IPS DF 4.7 (cell line): Measurements from ENCODE around the gene ABCA7.

Experiments used
- DNase-seq: peaks from one replicate; pipeline ENCODE4 v3.0.0-alpha.2; 2013; ENCODE audit warnings: low spot score; ENCODE audit errors: extremely low read depth

Gene ABCA7

DNA sequence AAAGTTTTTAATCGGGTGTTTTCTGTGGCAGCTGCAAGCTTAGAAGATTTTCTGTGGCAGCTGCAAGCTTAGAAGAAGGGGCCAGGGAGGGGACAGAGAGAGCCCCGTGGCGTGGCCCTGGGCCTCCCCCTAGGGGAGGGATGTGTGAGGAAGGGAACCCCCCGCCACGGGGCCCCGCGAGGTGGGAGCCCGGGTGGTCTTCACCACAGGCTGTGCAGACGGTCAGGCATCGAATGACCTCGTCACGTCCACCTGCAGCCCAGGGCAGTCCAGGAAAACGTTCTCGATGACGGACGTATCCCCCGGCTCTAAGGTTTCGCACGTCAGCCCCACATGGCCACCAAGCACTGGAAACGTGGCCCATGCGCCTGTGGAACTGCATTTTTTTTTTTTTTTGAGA lies 46.7 kb downstream of the ABCA7 start:
- DNase-seq, result no peak

- DNase-seq, result no peak
Measured at GRCh38 chr19:1087813-1088415, 48.0 kb downstream of the ABCA7 start.

DNA sequence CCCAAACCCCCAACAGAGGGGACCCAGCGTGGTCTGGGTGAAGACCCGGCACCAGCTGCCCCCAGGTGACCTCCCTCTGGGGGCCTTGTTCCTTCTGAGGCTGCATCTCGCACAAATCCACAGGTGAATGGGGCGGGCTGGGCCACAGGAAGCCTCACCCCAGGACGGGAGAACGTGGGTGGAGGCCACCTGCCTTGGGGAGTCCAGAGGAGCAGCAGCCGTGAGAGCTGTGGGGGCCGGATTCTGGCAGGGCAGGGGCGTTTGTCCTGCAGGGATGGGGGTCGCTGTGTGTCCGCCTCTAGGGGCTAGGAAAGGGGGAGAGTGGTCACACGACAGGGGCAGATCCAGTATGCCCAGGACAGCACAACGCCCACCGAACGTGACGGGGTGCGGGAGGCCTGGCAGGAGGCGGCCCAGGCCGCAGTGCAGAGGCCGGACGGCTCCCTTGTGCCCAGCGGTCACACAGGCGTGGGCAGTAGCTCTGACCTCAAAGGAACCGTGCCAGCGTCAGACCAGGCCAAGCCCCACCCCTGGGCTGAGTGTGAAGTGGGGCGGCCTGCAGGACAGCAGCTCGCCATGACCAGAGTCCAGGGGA lies 48.6 kb downstream of the ABCA7 start:
- no peak for DNase-seq

DNA sequence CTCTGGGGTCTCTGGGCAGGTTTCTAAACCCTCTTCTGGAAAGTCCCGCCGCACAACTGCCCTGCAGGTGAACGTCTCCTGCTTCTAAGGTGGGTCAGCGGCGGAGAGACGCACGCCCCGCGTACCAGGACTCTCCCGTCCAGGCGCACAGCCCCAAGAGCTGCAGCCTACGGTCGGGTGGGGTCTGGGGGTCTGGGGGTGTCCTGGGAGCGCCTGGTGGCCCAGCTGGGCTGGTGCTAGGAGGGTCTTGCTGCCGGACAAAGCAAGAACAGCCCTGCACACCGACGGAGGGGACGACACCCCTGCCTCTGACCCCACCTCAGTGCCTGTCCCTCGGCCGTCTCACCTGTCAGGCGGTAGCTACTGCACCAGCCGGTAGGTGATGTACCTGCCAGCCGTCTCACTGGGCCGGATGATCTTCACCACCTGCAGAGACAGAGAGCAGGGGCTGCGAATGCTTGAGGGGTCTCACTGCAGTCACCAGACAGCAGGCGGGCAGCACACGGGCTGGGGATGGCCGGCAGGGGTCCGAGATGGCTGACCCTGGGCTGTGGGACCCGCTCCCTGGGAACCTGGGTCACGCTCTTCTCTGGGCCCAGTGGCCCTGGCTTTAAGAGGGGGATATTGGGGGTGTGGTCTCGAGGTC lies 49.3 kb downstream of the ABCA7 start:
- DNase-seq, result no peak

- DNase-seq, result no peak
Measured at GRCh38 chr19:1089891-1090290, 50.0 kb downstream of the ABCA7 start.

DNA sequence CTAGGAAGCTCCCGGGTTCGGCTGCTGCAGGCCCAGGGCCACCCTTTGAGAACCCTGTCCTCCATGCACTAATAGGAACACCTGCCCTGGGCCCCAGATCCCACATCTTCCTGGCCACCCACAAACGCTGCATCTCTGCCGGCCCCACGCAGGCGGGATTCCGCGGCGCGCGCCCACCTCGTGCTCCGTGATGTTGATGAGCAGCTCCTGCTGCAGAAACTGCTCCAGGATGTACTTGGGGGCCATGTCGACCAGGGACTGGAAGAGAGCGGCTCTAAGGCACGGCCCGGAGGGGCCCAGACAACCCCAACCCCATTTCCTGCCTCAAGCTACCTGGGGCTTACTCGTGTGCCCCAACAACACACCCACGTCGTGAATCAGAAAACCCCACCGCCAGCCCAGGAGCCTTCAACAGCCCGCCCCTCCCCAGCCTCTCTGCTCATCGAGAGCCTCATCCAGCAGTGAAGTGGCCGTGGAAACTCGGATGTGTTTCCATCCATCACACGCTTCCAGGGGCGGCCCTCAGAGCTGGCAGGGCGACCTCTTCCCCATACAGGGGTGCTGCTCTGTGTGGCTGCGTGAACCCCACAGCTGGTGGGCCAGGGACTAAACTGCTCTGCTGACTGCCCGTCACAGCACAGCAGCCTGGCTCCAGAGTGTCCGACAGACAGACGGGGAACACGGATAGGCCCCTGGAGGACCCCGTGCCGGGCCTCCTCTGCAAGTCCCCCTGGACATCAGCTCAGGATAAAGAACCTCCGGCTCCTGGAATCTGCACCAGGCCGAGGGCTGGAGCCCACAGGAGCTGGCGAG lies 51.0 kb downstream of the ABCA7 start:
- no peak for DNase-seq

DNA sequence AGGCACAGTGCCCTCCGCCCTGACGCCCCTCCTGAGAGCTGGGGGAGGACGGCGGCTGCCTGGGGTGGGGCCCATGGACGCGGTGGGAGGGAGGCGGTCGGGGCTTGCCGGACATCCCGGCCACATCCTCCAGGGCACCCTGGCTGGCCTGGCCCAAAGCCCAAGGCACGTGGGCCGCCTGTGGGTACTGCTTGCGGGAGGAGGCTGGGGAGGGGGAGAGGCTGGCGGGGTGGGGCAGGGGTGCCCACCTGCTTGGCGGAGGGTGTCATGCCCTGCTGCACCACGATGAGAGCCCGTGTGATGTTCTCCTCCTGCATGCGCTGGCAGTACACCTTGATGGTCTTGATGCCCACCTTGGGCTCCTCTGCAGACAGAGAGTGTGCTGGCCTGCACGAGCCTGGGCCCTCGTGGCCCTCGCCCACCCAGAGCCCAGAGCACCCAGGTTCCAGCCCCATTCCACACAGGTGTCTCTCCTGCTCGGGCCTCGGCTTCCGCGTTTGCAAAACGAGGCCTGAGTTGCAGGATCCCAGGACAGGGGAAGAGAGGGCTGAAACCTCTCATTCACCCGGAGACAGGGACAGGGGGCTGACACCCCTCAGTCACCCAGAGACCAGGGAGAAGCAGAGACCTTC lies 51.8 kb downstream of the ABCA7 start:
- DNase-seq, result no peak

DNA sequence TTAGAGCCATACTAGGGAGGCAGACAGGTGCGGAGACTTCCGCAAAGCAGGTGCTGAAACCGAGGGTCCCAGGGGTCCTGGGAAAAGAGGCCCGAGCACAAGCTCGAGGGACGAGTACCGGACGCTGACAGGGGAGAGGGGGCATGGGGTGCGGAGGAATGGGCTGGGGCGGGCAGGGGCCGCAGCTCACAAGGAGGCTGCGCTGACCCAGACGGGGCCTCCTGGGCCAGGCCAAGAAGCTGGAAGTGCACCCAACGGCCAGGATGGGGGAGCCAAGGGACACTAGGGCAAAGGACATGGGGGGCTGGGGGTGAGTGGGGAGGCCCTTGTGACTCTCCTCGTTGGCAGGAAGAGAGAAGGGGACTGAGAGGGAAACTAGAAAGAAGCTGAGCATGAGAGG lies 53.4 kb downstream of the ABCA7 start:
- DNase-seq, result no peak

DNA sequence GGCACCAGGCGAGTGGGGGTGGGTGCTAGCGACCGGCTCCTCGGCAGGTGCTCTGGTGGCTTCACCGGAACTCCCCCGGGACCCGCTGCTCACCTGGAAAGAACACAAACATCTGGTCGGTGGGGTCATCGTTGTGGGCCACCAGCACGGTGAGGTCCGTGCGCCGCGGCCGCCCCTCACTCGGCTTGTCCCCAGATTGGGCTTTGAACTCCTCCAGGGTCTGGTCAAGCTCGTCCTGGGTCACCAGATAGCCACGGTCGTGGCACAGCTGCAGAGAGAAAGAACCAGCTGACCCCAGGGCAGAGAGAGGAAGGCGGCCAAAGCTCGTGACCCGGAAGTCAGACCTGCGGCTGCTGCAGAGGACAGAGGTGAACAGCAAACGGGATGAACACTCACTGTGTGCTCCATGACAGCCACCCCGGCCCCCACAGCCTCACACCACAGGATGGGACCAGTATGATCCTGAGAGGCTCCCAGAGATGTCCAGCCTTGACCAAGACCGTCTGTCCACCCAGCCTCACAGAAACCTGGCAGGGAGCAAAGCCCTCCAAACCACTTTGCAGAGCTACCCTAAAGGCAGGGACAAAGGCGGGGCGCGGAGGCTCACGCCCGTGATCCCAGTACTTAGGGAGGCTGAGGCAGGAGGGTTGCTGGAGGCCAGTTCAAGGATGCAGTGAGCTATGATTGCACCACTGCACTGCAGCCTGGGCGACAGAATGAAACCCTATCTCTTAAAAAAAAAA lies 54.1 kb downstream of the ABCA7 start:
- DNase-seq, result no peak

DNA sequence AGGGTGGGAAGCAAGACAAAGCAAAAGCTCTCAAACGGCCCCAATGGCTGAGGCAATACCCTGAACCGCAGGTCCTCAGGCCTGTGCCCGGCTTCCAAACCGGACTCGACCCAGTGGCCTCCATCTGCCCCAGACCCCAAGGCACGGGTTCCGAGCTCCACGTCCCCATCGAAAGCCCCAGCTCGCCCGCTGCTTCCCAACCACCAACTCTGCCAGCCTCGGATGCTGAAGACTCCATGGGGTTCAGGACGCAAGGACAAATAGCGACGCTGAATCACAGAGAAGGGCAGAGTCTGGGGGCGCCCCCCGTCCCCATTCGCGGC lies 54.7 kb downstream of the ABCA7 start:
- no peak for DNase-seq

GRCh38 chr19:1094978-1095701 lies 55.2 kb downstream of the ABCA7 start, which contains the start of gene POLR2E:
Gene POLR2E, minus strand, starts transcription at chr19:1095375. Its CDS starts 60 bp downstream, at chr19:1095315.
- no peak for DNase-seq

GRCh38 chr19:1097810-1098176 lies 57.9 kb downstream of the ABCA7 start:
- no peak for DNase-seq

- no peak for DNase-seq
Measured at GRCh38 chr19:1098177-1099051, 58.5 kb downstream of the ABCA7 start.

DNA sequence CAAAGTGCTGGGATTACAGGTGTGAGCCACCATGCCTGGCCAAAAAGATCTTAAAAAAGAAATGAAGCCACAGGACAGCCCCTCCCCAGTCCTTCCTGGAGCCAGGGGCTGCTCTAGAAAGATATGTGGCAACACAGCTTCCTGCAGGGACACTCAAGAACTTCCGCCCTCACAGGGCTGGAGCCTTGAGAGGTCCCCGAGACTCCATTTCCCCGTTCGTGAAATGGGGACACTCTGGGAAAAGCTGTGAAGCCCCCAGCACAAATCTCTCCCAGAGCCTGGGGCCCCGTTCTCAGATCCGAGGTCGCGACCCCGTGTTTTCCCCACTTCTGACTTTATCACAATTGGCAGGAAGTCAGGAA lies 61.4 kb downstream of the ABCA7 start:
- DNase-seq, result no peak

- no peak for DNase-seq
Measured at GRCh38 chr19:1102407-1103131, 62.7 kb downstream of the ABCA7 start.

- DNase-seq, result no peak
Measured at GRCh38 chr19:1103132-1103707, 63.3 kb downstream of the ABCA7 start.

GRCh38 chr19:1103708-1104310 lies 63.9 kb downstream of the ABCA7 start, which contains the start of gene GPX4:
Gene GPX4, plus strand, starts transcription at chr19:1103994. Its CDS starts 50 bp downstream, at chr19:1104044.
- DNase-seq, result no peak
